ENCODE data around the gene PNP.
A peak's percentile ranks its signal among the peaks of the same experiment; 100 is the strongest.
"Not testable (repeated sequence)": the region's sequence is repeated elsewhere in the genome, so short reads cannot be mapped to it uniquely, and the experiment has no call there.

PNP gene

DNA sequence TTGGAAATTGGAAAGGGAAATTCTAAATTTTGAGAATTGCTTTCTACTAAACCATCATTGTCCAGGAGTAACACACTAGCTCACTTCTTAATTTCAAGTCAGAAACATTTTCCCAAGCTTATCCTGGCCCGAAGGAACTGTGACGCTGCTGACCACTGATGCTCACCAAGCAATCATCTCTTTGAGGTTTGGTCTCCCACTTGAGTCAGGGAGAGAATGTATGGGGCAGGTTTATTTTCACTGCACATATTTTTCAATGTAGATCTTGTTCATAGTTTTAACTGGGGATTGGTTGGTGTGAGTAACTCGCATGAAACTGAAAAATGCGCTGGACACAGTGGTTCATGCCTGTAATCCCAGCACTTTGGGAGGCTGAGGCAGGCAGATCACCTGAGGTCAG is 23.3 kb downstream of the PNP start:
- peak; percentile 9 for DNase-seq

DNA sequence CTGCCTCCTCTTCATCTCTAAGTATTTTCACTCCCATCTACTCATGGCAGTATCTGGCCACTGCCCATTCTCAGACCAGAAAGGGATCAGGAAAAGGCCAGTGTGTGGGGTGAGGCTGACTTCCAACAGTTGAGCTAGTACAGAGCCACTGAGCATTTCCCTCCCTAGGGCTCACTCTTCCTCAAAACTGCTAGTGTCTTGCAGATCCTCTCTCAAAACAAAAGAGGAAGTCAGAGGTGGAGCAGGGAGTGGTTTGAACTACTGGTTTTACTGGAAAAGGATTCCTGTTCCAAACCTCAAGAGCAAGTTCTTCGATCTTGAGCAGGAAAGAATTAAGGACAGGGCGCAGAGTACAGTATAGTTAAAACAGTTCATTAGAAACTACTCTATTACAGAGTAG is 24.4 kb downstream of the PNP start:
- DNase-seq: no peak

DNA sequence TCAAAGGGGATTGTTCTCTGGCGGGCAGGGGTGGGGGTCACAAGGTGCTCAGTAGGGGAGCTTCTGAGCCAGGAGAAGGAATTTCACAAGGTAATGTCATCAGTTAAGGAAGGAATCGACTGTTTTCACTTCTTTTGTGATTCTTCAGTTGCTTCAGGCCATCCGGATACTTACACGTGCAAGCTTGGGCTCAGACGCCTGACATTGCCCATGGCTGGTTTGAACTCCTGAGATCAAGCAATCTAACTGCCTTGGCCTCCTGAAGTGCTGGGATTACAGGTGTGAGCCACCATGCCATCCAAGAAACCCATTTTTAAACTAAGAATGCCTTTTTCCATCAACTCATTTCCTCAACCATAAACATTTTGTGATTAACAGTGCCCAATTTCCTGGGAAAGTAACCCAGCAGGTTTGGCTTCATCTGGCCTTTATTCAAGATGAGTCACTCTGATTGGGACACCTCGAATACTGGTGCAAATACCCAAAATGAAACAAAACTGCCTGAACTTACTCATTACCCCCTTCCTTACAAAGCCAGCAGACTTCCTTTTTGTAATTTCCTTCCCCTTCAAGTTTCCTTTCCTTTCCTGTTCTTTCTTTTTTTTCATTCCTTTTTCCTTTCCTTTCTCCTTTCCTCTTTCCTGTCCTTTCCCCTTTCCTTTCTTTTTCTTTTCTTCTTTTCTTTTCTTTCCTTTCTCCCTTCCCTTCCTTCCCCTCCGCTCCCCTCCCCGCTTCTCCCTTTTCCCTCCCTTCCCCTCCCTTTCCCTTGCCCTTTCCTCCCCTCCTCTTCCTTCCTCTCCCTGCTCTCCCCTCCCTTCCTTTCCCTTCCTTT is 25.9 kb downstream of the PNP start:
- DNase-seq: no peak

DNA sequence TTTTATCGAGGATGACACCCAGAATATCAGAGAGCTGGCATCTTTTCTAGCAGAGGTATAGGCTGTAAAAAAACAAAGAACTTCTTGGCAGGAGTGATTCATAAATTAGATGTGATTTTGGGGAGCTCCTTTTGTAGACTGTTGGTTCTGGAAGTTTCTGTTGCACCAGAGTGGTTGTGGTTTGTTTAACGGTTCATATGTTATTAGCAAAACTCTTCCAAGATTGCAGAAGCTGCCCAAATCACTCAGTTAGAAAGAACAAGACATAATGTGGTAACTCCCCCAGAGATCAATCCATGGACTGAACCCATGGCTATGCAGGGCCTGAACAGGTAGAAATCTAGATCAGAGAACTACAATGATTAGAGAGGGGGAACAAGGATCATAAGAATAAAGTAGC is 29.4 kb downstream of the PNP start:
- DNase-seq: no peak

GRCh38 chr14:20499108-20499507 is 29.9 kb downstream of the PNP start:
- DNase-seq: no peak

DNA sequence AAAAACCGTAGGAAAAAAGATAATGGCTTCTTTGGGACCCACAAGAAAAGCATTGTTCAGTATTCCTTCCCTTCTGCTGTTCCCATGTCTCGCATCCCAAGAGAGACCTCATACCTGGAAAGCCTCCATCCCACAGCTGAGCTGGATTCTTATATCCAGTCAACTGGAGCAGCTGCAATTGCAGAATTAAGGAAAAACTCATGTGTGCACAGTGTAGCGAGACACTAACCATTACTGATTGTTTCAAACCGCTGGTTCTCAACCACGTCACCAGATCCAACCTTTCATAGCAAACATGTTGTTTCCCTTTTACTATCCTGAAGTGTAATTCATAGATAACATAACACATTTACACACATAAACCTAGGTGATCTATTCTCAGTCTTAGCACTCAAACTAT is 30.7 kb downstream of the PNP start:
- DNase-seq: no peak

GRCh38 chr14:20501346-20501745 is 32.1 kb downstream of the PNP start:
- DNase-seq: peak; percentile 28

DNA sequence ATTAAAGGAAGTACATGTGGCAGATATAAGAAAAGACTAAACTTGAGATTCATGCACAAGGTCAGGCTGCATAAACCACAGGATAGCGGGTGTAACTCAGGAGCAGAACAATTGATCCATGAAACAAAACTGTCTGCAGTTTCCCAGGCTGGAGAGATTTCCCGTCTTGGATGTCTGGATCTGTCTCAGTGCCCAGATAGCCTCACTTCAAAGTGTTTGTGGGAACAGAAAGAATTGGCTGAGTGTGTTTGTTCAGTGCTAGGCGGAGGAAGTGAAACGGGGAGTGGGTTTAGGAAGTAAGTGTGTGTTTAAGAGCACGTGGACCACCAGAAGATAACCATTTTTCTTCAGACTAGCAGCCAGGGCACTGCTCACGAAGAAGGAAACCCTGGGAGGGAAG is 34.7 kb downstream of the PNP start:
- DNase-seq: no peak

- not testable (repeated sequence) for DNase-seq
Measured at GRCh38 chr14:20506276-20506675, 37.1 kb downstream of the PNP start.

- not testable (repeated sequence) for DNase-seq
Measured at GRCh38 chr14:20506752-20507151, 37.5 kb downstream of the PNP start.

- not testable (repeated sequence) for DNase-seq
Measured at GRCh38 chr14:20507537-20507936, 38.3 kb downstream of the PNP start.

GRCh38 chr14:20508367-20508766 is 39.2 kb downstream of the PNP start:
- no peak for DNase-seq

DNA sequence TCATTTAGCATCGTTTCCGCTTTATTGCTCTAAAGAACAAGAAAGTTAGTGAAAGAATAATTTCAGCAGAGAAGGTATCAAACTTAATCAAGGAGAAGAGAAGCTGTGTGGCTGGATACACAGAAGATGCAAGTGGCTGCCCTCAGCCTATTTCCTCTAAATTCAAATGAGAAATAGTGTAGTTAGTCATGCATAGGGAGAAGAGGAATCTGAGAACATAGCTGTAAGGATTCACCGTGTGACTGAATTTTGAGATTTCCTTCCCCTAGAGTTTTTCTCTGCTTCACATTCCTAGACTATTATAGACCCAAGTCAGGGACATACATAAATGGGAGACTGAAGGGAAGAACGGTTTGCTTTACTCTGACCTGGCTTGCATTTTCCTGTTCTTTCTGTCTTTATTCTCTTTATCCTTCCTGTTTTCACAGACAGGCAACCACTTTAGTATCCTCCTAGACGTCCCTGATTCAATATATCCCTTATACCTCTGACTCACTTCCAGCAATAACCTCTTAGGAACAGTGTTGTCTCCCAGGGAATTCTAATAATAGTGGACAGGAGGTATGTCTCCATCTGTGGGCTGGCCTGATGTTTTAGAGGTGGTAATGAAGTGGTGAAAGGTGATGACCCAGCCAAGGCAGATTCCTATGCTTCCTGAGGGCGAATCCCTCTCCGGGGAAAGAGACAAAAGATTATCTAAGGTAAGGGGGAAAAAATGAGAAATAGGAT is 43.1 kb downstream of the PNP start:
- DNase-seq: no peak

- DNase-seq: no peak
Measured at GRCh38 chr14:20515846-20516245, 46.6 kb downstream of the PNP start.

DNA sequence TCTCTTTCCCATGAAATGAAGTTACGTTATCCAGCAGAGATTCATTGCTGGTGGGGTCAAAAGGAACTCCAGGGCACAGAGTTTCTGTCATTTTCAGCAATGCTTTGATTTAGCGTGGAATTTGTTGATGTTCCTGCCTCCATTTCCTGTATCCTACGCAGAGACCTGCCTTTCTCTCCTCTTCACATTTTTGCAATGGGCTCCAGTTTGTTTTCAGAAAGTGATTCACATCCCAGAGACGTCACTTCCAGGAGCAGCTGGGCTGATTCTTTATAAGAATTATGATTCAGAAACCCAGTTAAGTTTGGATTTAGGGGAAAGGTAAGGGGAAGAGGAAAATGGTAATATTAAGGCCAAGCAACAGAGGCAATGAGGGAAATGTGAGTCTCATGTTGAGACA is 47.7 kb downstream of the PNP start:
- DNase-seq: peak; percentile 11

DNA sequence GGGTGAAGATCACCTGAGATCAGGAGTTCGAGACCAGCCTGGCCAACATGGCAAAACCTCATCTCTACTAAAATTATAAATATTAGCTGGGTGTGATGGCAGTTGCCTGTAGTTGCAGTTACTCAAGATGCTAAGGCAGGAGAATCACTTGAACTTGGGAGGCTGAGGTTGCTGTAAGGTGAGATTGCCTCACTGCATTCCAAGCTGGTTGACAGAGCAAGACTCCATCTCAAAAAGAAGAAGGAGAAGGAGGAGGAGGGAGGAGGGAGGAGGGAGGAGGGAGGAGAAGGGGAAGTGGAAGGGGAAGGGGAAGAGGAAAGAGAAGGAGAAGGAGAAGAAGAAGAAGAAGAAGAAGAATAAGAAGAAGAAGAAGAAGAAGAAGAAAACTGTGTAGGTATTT is 53.1 kb downstream of the PNP start:
- DNase-seq: no peak

DNA sequence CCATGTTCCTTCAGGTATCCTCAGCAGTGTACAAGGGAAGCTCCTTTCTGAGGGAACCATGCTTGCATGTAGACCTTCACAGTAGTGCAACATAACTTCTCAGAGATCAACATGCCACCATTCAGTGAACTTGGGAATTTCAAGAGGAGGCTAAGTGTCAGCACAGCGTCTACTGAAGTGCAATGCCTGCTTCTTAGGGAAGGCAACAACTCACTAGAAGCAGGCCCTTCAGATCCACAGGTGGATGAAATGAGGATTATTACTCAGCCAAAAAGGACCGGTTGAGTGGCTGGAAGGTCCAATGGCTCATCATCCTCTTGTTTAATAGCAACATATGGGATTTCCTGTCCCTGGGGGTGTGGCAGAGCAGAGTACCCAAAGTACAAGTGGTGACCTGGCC is 54.8 kb downstream of the PNP start:
- no peak for DNase-seq
